Amygdala (tissue), 56 donors: ENCODE results near the gene CNTNAP5.
A peak's percentile ranks its signal among the peaks of the same experiment; 100 is the strongest.

Experiments
- DNase-seq, 56 donors: peaks; one replicate each; lab custom pipeline; 2025; lab: John Stamatoyannopoulos, UW

The CNTNAP5 gene

GRCh38 chr2:124585277-124585676 lies 560.2 kb downstream of the CNTNAP5 start:
- no peak for DNase-seq

GRCh38 chr2:124586210-124586609 lies 561.1 kb downstream of the CNTNAP5 start:
- no peak for DNase-seq

- DNase-seq, result no peak
Measured at GRCh38 chr2:124586835-124587234, 561.7 kb downstream of the CNTNAP5 start.

GRCh38 chr2:124589971-124590370 lies 564.9 kb downstream of the CNTNAP5 start:
- DNase-seq, result no peak

- no peak for DNase-seq
Measured at GRCh38 chr2:124602759-124603158, 577.7 kb downstream of the CNTNAP5 start.

- no peak for DNase-seq
Measured at GRCh38 chr2:124604940-124605339, 579.9 kb downstream of the CNTNAP5 start.

- DNase-seq, result peak in 1 of 56 donors; percentile 3
Measured at GRCh38 chr2:124607679-124608078, 582.6 kb downstream of the CNTNAP5 start.

- DNase-seq, result no peak
Measured at GRCh38 chr2:124609667-124610066, 584.6 kb downstream of the CNTNAP5 start.

GRCh38 chr2:124610141-124610540 lies 585.1 kb downstream of the CNTNAP5 start:
- no peak for DNase-seq

GRCh38 chr2:124610866-124611265 lies 585.8 kb downstream of the CNTNAP5 start:
- no peak for DNase-seq

- DNase-seq, result no peak
Measured at GRCh38 chr2:124623560-124623959, 598.5 kb downstream of the CNTNAP5 start.

GRCh38 chr2:124625561-124625960 lies 600.5 kb downstream of the CNTNAP5 start:
- DNase-seq, result no peak

- DNase-seq, result no peak
Measured at GRCh38 chr2:124626993-124627392, 601.9 kb downstream of the CNTNAP5 start.

- DNase-seq, result no peak
Measured at GRCh38 chr2:124633812-124634211, 608.7 kb downstream of the CNTNAP5 start.

- DNase-seq, result no peak
Measured at GRCh38 chr2:124639524-124639923, 614.4 kb downstream of the CNTNAP5 start.

- DNase-seq, result no peak
Measured at GRCh38 chr2:124640221-124640750, 615.2 kb downstream of the CNTNAP5 start.

- DNase-seq, result no peak
Measured at GRCh38 chr2:124646166-124646815, 621.2 kb downstream of the CNTNAP5 start.

GRCh38 chr2:124647245-124647644 lies 622.2 kb downstream of the CNTNAP5 start:
- DNase-seq, result no peak

GRCh38 chr2:124647663-124648062 lies 622.6 kb downstream of the CNTNAP5 start:
- no peak for DNase-seq

GRCh38 chr2:124649001-124649400 lies 623.9 kb downstream of the CNTNAP5 start:
- DNase-seq, result no peak

- DNase-seq, result no peak
Measured at GRCh38 chr2:124652099-124652498, 627.0 kb downstream of the CNTNAP5 start.

GRCh38 chr2:124658373-124658772 lies 633.3 kb downstream of the CNTNAP5 start:
- DNase-seq, result no peak

GRCh38 chr2:124661558-124661957 lies 636.5 kb downstream of the CNTNAP5 start:
- DNase-seq, result no peak
